ENCODE measurements around the gene SELENOM. TPM values are rescaled to one million over a fixed set of nuclear protein-coding genes. Genes with fewer than 3 reads are reported as not detected.
"Not testable (repeated sequence)": the region's sequence is repeated elsewhere in the genome, so short reads cannot be mapped to it uniquely, and the experiment has no call there.

The SELENOM gene
- total RNA-seq, 1 donor from 2014 or later, result 56.3 TPM

- no peak overlapping the region for H3K4me3 ChIP-seq (ENCODE audit: low read depth, low read length)
- no peak for DNase-seq (ENCODE audit: low read depth)
- TF ChIP-seq CTCF (conservative IDR thresholded peaks at IDR 0.05; ENCODE audit: low read depth, low read length), result no peak
Measured at GRCh38 chr22:31122196-31122531, 14.8 kb upstream of the SELENOM start.

- H3K4me3 ChIP-seq (ENCODE audit: low read depth, low read length), result no peak overlapping the region
- TF ChIP-seq CTCF (conservative IDR thresholded peaks at IDR 0.05; ENCODE audit: low read depth, low read length), result no peak
- no peak for DNase-seq (ENCODE audit: low read depth)
Measured at GRCh38 chr22:31121403-31121802, 14.0 kb upstream of the SELENOM start.

DNA sequence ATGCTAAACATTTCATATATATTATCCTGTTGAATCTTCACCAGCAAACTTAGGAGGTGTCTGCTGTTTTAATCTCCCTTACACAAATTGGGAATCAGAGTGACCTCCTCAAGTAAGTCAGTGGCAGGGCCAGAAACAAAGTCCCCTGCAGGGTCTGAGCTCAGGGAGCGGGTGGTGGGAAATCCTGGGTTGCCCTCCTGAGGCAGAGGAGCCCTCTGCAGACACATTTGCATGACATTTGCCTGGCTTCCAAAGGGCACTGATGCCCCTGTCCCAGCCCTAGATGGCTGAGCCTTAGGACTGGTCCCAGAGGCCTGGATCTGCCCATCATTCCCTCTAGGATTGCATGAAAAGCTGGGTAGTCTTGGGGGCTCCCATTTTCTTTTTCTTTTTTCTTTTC lies 13.3 kb upstream of the SELENOM start:
- no peak for TF ChIP-seq CTCF (conservative IDR thresholded peaks at IDR 0.05; ENCODE audit: low read depth, low read length)
- no peak for DNase-seq (ENCODE audit: low read depth)

DNA sequence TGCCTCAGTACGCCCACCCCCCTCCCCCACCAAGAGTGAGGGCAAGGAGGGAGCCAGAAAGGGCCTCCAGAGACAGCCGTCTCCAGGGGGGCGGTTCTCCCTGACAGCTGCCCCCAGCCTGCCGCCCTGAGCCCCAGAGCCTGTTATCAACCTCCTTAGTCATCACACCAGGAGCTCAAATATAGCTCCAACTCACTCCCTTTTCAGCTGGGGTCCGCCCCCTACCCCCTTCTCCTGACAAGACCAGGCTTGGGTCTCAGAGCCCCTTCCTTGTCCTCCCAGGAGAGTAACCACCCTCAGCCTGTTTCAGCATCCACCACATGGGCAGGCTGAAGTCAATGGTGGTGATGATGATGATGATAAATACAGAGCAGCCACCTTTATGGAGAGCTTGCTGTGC lies 12.9 kb upstream of the SELENOM start:
- no peak overlapping the region for H3K4me3 ChIP-seq (ENCODE audit: low read depth, low read length)
- TF ChIP-seq CTCF (conservative IDR thresholded peaks at IDR 0.05; ENCODE audit: low read depth, low read length), result no peak
- no peak for DNase-seq (ENCODE audit: low read depth)

More for the DNA sequence above, 13.3 kb upstream of the SELENOM start:
- no peak overlapping the region for H3K4me3 ChIP-seq (ENCODE audit: low read depth, low read length)

DNA sequence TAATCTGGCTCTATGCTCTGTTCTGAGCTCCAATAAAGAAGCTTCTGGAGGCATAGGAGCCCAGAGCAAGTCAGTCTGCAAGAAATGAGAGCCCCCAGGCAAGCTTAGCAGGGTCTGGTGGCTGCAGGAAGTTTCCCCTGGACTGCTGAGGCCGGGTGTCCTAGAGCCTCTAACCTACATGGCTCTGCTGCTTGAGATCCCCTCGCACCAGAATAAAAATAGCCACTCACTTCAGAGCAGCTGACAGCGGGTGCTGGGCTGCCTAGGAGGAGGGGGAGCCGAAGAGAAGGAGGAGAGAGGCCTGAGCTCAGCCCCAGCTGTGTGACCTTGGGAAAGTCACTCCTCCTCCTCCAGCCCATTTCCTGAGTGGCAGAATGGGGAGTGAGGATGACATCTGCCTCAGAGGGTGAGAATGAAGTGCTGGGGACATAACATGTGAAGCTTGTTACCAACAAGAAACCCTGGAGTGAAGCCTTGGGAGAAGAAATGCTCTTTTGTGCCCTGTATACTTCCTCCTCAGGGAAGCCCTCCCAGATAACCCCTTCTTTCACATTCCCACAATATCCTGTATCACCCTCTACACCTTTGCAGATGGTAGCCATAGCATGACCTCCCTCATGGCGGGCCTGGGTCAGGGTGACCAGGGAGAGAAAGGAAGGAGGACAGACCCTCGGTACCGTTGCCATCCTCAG lies 11.8 kb upstream of the SELENOM start:
- no peak for TF ChIP-seq CTCF (conservative IDR thresholded peaks at IDR 0.05; ENCODE audit: low read depth, low read length)
- DNase-seq (ENCODE audit: low read depth), result no peak
- H3K4me3 ChIP-seq (ENCODE audit: low read depth, low read length), result no peak overlapping the region

DNA sequence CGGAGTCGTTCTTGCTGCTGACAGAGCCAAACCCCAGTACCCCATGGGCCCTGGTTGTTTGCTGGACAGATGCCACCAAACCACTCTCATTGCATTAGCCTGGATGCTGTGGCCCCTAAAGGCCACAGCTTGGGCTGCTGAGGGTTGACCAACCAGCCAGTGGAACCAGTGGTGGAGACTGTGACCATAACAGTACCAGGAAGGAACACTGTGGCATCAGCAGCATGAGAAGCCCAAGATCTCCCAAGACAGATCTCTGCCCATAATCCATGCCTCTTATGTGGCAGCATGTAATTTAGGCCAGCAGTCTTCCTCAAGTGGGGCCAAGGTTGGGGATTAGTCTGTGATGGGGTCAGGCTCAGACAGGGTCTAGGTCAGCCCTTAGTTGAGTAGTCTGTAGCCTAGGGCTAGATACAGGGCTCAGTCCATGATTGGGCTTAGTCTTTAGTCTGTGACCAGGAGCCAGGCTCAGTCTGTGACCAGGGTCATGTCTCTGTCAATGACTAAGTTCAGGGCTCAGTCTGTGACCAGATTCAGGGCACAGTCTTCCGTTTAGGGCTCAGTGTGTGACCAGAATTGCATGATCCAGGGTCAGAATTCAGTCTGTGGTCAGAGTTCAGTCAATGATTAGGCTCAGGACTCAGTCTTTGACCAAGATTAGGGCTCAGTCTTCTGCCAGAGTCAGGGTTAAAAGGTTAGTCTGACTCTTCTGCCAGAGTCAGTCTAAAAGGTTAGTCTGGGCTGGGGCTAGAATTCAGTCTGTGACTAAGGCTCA lies 10.9 kb upstream of the SELENOM start:
- no peak overlapping the region for H3K4me3 ChIP-seq (ENCODE audit: low read depth, low read length)
- DNase-seq (ENCODE audit: low read depth), result no peak
- TF ChIP-seq CTCF (conservative IDR thresholded peaks at IDR 0.05; ENCODE audit: low read depth, low read length), result no peak

DNA sequence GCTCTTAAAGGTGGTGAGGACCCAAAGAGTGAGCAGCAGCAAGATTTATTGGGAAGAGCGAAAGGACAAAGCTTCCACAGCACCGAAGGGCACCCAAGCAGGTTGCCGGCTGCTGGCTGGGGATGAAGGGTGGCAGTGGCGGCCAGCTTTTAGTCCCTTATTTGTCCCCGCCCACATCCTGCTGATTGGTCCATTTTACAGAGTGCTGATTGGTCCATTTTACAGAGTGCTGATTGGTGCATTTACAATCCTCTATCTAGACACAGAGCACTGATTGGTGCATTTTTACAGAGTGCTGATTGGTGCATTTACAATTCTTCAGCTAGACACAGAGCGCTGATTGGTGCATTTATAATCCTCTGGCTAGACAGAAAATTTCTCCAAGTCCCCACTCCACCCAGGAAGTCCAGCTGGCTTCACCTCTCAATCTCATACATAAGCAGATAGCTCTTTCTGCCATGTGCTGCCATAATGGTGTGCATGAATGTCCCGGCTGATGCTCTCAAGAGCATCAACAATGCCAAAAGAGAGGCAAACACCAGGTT lies 5.3 kb upstream of the SELENOM start:
- H3K4me3 ChIP-seq (ENCODE audit: low read depth, low read length); DNase-seq (ENCODE audit: low read depth): not testable (repeated sequence)
